Peyer's patch (tissue), 4 donors: ENCODE data around the gene HSF4.

Experiments used
- CTCF ChIP-seq, 6 experiments: fragments of 450-650 bp in 4 of 6; fragments of 200-600 bp in 2 of 6; sonication (generic) in 1 of 6; IDR thresholded peaks; one replicate each; pipeline ENCODE4 v1.5.1; 2017 to 2019; ENCODE audit warnings: antibody characterized with exemption in 6 of 6, mild to moderate bottlenecking in 3 of 6, moderate library complexity in 1 of 6
- POLR2A ChIP-seq, 2 donors: fragments of 450-650 bp; IDR thresholded peaks; one replicate each; pipeline ENCODE4 v1.5.1; 2017; ENCODE audit warnings: antibody characterized with exemption in 2 of 2, mild to moderate bottlenecking in 2 of 2, moderate library complexity in 2 of 2

- no peak for TF ChIP-seq POLR2A (IDR thresholded peaks at IDR 0.05)
- TF ChIP-seq CTCF (IDR thresholded peaks at IDR 0.05) = no peak
Observed at GRCh38 chr16:67157106-67157748, 7.3 kb upstream of the HSF4 start.
